GM15510 (cell line): ENCODE results near the gene C4A.

Experiments used
- POLR2A ChIP-seq: IDR thresholded peaks from 3 replicates; pipeline ENCODE4 v1.6.1; 2011; ENCODE audit warnings: borderline replicate concordance; ENCODE audit not compliant: insufficient read length; ENCODE audit errors: extremely low read depth

C4A gene

GRCh38 chr6:32047539-32047854 is 65.6 kb downstream of the C4A start:
- no peak for TF ChIP-seq POLR2A

DNA sequence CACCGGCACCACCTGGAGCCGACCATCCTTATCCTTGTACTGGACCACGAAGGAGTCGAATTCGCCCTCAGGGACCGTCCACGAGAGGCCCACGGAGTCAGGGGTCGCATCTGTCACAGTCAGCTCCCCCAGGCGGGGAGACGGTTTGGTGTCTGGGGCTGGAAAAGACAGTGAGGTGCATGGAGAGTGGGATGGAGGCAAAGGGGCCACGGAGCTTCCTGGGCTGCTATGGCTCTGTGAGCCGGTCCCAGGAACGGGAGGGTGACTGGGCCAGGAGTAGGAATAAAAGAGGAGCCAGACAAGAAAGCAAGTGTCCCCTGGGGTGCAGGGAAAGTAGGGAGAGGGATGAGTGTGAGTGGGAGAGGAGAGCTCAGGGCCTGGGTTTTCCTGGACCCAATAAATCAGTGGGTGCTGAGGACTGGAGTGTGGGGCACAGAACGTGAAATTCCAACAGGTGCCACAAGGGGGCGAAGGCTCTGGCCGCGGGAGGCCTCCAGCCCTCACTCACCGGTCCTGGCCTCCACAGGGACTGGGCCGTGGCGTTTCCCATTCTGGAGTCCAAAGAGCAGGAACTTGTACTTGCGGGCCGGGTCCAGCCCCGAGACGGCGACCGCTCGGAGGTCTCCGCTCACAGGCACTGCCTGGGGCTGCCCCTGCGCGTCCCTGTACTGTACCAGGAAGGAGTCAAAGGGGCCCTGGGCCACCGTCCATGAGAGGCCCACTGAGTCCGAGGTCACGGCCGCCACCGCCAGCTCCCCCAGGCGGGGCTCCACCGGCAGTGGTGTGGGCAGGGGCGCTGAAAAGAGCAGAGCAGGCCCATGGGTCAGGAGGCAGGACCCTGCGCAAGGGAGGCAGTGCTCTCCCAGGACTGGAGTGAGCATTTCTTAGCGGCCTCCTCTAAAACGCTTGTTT is 66.3 kb downstream of the C4A start:
- no peak for TF ChIP-seq POLR2A

GRCh38 chr6:32050562-32050961 is 68.7 kb downstream of the C4A start:
- no peak for TF ChIP-seq POLR2A
